GM20431 (cell line): Measurements from ENCODE around the gene RFX4.

Source experiments
- in situ Hi-C: fragments of 300-500 bp; cut with MseI, MboI; formaldehyde crosslinking; loops from one replicate; pipeline ENCODE4 v1.15.0; 2020; ENCODE audit warnings: low sequenced_read_pairs; ENCODE audit not compliant: unreplicated experiment

The RFX4 gene

GRCh38 chr12:106582641-106583230, at the start of gene RFX4:
TSS of gene RFX4 (plus strand) at chr12:106583004. CDS start at chr12:106583321, 317 bp downstream.
- in situ Hi-C loops: no loop called here

- in situ Hi-C loops: no loop called here
These were observed 41.6 kb upstream of the RFX4 start for GRCh38 chr12:106541201-106541600.

GRCh38 chr12:106551410-106551809, 31.4 kb upstream of the RFX4 start:
- in situ Hi-C loops: no loop called here

GRCh38 chr12:106552228-106552627, 30.6 kb upstream of the RFX4 start:
- in situ Hi-C loops: no loop called here

GRCh38 chr12:106564678-106565329, 18.0 kb upstream of the RFX4 start:
- in situ Hi-C loops: no loop called here

GRCh38 chr12:106566771-106567170, 16.0 kb upstream of the RFX4 start:
- in situ Hi-C loops: no loop called here

GRCh38 chr12:106573239-106573638, 9.6 kb upstream of the RFX4 start:
- in situ Hi-C loops: no loop called here

- in situ Hi-C loops: no loop called here
These were observed 6.0 kb upstream of the RFX4 start for GRCh38 chr12:106576848-106577247.

- in situ Hi-C loops: no loop called here
These were observed 1.9 kb upstream of the RFX4 start for GRCh38 chr12:106580671-106581508.

GRCh38 chr12:106581543-106582248, 1.1 kb upstream of the RFX4 start:
- in situ Hi-C loops: no loop called here

- in situ Hi-C loops: no loop called here
These were observed 584 bp upstream of the RFX4 start for GRCh38 chr12:106582249-106582591.

- in situ Hi-C loops: no loop called here
These were observed 669 bp downstream of the RFX4 start for GRCh38 chr12:106583242-106584103.

GRCh38 chr12:106584104-106585064, 1.6 kb downstream of the RFX4 start:
- in situ Hi-C loops: no loop called here

GRCh38 chr12:106585105-106585520, 2.3 kb downstream of the RFX4 start:
- in situ Hi-C loops: no loop called here

- in situ Hi-C loops: no loop called here
These were observed 2.9 kb downstream of the RFX4 start for GRCh38 chr12:106585521-106586277.

- in situ Hi-C loops: no loop called here
These were observed 3.5 kb downstream of the RFX4 start for GRCh38 chr12:106586278-106586802.

GRCh38 chr12:106586803-106587684, 4.2 kb downstream of the RFX4 start:
- in situ Hi-C loops: no loop called here
